DMS153 treated with DMSO at 0.1 percent for 48 hours (cell line): ENCODE results near the gene IRS2.

Source experiments
- DNase-seq: peaks from one replicate; lab custom pipeline; 2025; ENCODE audit not compliant: unreplicated experiment; lab: John Stamatoyannopoulos, UW

Gene IRS2

GRCh38 chr13:109782066-109782822 lies 4.1 kb downstream of the IRS2 start:
- no peak for DNase-seq

- DNase-seq, result no peak
These were observed 4.9 kb downstream of the IRS2 start for GRCh38 chr13:109781384-109782065.

DNA sequence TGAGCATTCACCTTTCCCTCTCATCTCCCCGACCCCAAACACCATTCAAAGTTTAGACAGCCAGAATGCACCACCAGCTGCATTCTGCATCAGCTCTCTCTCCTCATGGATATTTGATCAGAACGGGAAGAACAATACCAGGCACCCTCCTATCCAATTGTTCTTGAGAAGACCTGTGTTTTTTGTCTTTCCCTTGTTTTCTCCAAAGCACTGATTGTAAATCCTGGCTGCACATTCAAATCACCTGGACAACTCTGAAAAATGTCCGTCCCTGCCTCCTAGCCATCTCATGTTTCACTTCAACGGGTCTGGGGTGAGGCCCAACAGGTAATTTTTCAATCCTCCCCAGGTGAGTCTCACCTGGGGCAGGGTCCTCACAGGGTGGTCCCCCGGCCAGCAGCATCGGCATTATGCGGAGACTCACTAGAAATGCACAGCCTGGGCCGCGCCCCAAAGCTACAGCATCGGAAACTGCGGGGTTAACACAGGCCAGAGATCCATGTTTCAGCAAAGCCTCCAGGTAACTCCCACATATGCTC lies 5.5 kb downstream of the IRS2 start:
- DNase-seq, result no peak

DNA sequence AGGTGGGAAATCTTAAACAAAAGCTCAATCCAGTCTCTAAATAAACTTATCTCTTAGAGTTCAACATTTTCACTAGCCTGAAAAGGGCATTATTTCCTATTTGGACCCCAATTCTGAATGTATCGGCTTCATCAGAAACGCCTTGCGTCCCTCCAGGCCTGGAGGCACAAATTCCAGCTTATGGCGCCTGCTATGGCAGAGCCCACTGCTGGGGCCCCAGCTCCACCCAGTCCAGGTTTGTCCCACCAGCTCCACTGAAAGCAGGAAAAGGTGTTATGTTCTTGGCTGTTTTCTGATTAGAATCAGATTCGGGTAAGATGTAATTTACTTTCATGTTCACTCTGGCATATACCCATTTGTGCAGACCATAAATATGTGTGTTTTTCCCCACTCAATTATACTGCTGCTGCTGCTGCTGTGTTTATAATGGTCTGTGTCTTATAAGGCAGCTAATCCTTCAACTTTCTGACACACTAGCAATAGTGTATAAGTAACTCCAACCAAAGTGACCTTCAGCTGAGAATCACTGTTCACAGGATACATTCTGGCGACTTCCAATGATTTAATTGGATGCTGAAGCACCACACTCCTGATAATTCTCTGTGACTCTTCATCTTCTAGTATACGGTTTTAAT lies 6.4 kb downstream of the IRS2 start:
- DNase-seq, result no peak

DNA sequence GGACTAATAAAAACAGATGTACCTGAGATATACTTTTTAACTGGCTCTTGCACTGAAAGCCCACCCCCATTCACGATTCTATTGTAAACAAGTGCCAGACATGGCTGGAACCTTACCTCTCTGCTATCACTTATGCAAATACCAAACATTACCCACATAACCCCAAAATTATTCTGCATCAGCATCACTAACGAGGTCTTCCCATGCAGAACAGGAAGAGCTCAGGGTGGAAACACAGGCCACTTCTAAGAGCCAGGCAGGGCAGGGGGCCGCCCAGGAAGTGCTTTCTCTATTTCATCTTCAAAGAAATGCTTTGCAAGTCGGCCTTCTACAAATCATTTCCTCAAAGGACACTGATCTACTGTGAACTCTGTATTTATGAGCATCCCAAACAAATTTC lies 7.3 kb downstream of the IRS2 start:
- DNase-seq, result peak; percentile 36

DNA sequence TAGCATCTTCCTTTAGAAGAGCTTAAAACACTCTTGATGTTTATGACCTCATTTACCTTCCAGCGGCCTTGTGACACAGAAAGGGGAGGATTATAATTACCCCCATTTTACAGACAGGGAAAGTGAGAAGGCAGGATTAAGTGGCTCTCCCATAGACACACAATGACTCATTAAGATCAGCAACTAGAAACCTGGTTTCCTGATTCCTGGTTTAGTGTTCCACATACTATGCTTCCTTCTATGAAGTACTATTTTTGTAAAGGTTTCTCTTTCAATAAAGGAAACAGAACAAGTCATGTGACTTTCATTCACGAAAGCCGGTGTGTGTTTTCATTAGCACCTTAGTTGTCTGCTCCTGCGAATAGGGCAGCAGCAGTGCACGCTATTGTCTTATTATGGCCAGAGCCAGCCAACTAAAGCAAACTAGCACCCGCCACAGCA lies 8.3 kb downstream of the IRS2 start:
- DNase-seq, result peak; percentile 66

GRCh38 chr13:109776575-109776974 lies 9.8 kb downstream of the IRS2 start:
- no peak for DNase-seq

GRCh38 chr13:109773786-109774185 lies 12.6 kb downstream of the IRS2 start:
- no peak for DNase-seq

DNA sequence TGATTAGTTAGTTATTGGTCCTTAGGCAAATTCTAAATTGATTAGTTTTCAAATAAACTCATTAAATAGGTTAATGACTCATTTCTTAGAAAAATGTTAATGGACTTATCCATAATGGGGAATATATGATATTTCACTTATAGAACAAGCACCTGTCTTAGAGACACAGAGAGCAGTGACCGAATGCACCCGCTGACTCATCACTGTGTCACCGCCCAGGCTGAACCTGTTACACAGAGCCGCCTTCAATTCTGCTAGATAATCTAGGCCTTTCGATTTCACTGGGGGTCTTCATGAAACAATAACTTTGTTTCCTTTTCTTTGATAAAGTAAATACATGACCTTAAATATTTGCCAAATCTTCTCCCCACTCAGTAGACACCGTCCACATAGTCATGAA lies 13.1 kb downstream of the IRS2 start:
- no peak for DNase-seq

GRCh38 chr13:109771926-109772325 lies 14.5 kb downstream of the IRS2 start:
- DNase-seq, result no peak

GRCh38 chr13:109770436-109770835 lies 15.9 kb downstream of the IRS2 start:
- DNase-seq, result no peak

DNA sequence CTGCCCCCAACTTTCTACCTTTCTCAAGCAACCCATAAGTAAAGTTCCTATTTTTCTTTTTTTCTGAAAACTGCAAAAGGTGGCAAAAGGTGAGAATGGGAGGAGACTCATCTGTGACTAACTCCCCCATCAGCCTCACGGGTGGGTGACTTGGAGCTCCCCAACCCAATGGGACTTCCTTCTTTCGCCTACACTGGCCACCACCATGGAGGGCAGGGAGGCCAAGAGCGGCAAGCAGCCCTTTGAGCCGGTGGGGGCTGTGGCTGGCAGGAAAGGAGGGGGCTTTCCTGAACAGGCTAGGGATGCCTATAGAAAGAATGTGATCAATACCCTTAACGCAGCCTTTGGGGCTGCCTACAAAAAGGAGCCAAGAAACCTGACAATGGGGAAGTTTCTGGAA lies 16.5 kb downstream of the IRS2 start:
- no peak for DNase-seq

GRCh38 chr13:109769275-109769674 lies 17.1 kb downstream of the IRS2 start:
- no peak for DNase-seq

DNA sequence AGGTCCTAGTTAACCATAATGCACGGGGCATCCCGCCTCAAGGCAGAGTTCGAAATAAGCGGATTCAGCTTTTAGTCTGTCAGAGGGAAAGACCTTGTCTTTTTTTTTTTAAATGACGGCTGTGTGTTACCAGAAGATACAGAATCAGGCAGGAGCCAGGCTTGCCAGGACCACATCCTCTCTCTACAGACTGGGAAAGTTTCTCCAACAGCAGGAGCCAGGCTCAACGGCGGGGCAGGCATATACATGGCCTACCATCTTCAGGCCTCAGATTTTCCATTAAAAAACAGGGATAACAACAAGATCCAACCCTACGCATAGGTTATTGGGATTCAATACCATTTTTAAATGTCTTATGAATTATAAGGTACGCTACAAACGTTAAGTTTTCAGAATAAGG lies 17.8 kb downstream of the IRS2 start:
- DNase-seq, result no peak

DNA sequence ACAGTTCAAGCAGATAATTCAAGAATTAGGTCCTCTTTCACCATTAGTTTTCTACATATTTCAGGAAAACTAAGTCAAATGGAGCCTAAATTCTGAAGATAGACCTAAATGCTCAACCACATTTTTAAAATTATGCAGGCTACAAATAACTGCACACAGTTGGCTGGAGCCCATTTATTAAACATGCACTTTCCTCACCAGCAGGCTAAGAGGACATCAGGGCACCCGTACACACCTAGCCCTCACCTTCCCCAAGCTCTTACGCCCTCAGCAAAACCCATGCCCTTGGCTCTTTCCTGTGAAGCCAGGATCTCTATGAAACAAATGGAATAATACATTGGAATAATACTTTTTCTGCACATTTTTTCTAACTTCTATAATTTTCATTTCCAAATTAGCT lies 18.2 kb downstream of the IRS2 start:
- DNase-seq, result no peak

GRCh38 chr13:109767023-109767422 lies 19.4 kb downstream of the IRS2 start:
- DNase-seq, result no peak

DNA sequence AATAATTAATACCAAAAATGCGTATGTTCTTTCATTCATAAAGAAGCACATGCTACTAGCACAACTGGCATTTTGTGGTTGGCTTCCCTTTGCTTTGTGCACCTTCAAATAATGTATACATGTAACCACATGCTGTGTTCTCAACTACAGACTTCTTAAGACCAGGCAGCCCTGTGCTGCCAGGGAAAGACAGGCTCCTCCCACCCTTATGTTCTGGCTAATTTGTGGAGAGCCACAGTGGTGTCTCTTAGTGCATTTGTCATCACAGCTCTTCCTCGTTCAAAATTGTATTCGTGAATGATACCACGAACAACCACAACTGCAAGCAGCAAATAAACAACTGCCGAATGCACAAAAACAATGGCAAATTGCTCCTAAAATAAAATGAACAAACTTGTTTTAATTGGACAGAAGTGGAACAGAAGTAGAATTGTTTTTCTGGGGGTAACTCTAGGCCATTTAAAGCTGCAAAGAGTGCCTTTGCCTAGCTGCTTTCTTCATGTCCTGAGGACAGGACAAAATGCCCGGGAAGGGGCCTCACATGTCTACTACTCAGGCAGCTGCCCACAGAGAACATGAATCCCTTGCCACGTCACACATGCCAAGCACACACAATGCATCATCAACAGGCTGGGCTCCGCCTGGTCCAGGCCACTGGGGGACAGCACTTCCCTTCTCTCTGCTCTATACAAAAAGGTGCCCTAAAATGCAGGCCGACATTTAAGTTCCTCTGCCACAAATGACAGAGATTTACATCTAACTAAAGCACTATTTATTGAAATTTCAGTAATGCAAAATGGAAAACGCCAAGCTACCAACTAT lies 21.7 kb downstream of the IRS2 start:
- DNase-seq, result no peak

DNA sequence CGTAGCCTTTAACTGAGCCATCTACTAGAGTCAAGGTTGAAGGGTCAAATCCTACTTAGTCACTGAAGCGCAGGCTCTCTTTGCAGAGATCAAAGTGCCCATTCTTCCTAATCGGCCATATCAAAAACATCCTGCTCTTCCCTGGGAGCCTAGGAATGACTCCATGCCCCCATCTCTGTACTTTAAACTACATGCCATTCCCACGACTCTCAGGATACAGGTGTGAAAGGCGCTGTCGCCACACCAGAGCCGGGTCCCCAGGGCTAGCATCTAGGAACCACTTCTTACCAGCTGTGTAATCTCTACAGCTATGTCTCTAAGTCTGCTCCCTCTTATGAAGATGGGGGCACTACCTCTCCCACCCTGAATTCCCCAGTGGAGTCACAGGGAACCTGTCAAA lies 22.3 kb downstream of the IRS2 start:
- no peak for DNase-seq

- DNase-seq, result no peak
These were observed 23.6 kb downstream of the IRS2 start for GRCh38 chr13:109762791-109763190.

DNA sequence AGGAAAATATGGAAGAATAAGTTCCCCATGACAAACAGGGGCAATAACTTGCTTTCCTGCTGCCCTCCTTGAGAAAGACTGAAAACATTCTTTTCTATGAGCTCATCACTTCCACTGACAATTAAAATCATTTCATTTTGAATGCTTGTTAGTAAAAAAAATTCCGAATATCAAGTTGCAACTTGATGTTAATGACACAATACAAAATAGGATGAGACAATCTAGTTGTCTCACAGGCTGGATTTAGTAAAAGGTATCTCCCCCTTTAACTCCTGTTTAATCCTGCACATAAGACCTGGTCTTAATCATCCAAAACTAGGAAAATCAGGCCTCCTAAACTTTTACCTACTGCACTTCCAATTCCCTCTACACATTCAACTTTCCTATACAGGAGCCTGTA lies 24.7 kb downstream of the IRS2 start:
- no peak for DNase-seq

DNA sequence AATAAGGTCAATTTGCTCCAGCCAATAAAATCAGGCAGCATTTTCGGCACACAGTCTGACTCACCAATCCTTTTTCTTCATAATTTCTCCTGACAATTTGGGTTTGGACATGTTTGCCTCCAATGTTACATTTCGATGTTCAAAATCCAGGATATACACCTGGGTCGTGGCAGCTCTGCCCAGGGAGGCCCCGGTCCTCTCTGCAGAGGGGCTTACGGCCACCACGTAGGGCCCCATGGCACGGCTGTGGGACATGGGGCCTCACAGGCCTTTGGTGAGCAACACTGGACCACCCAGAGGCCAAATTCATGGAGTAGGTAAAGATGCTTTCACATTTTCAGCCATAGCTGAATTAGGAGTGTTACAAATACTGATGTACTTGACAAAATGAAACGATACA lies 25.4 kb downstream of the IRS2 start:
- DNase-seq, result no peak
